CD4-positive, alpha-beta T cell treated with Interleukin-15 for 1 hour (primary cell): ENCODE results near the gene TEX2.

Source experiments
- DNase-seq: peaks from one replicate; pipeline ENCODE4 v3.0.0-alpha.2; 2020

TEX2 gene

GRCh38 chr17:64107500-64108236 lies 155.4 kb downstream of the TEX2 start:
- DNase-seq, result no peak

GRCh38 chr17:64106918-64107317 lies 156.1 kb downstream of the TEX2 start:
- DNase-seq, result no peak

GRCh38 chr17:64103391-64104364 lies 159.4 kb downstream of the TEX2 start:
- no peak for DNase-seq

GRCh38 chr17:64102627-64103390 lies 160.3 kb downstream of the TEX2 start:
- DNase-seq, result no peak

GRCh38 chr17:64099543-64099942 lies 163.5 kb downstream of the TEX2 start:
- no peak for DNase-seq
